ENCODE data around the gene STK32B.

DNA sequence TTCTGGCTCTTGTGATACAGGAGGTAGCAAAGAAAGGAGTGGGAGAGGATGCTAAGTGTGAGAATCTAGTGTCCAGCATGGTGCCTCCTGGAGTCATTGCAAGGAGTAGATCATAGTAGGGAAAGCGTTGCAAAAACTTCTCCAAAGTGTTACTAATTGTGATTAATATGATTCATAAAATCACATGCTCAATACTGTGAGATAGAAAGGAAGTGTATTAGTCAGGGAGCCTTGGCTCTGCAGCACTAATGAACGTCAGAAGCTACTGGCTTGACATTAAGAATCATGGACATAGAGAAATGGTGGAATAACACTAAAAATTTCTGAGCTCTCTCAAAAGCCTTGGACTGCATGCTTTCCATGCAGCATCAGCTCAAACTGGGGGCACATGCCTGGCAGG is 358.0 kb downstream of the STK32B start:
- no peak for TF ChIP-seq CTCF (IDR thresholded peaks at IDR 0.05; ENCODE audit: low read depth, low read length, missing input control)
- TF ChIP-seq, protein P1, sequence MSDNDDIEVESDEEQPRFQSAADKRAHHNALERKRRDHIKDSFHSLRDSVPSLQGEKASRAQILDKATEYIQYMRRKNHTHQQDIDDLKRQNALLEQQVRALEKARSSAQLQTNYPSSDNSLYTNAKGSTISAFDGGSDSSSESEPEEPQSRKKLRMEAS (IDR thresholded peaks at IDR 0.05) = no peak
- TF ChIP-seq TAF1 (conservative IDR thresholded peaks at IDR 0.05) = no peak
- no peak for TF ChIP-seq SP1 (IDR thresholded peaks at IDR 0.05)
- TF ChIP-seq GABPA (IDR thresholded peaks at IDR 0.05 in 1 of 2, conservative IDR thresholded peaks at IDR 0.05 in 1 of 2) = no peak
- no peak for TF ChIP-seq EGR1 (IDR thresholded peaks at IDR 0.05; ENCODE audit: low read depth in 2 of 2)

All from liver (tissue), 3 donors.